ENCODE data around the gene SH3BGRL3.

DNA sequence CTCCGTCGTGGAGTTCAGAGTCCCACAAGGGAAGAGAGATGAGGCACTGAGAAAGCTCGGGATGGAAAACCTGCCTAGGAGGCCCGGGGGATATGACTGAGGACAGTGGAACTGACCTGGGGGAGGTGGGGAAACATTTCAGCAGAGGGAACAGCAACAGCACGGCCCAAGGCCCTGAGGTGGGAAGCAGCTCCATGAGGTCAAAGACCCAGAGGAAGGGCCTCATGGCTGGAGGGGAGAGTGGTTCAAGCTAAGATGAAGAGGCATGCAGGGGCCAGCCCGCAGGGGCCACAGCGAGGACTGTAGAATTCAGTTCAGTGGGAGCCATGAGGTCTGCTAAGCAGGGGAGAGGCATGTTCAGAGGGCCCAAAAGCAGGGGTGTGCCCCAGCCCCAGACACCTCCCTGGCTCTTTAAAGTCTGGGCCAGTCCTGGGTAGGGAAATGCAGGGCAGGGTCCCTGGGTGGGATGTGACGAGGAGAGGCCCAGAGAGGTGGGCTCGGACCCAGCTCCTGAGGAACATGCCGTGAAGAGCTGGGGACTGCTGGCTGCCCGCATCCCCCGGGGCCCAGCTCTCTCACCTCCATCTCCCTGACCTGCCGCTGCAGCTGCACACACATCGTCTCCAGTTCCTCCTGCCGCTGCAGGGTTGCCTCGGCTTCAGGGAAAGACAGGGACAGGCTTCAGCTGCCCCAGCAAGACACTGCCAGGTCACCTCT, 16.6 kb downstream of the SH3BGRL3 start:
- no peak for TF ChIP-seq EZH2 (IDR thresholded peaks at IDR 0.05; ENCODE audit: insufficient read depth, low read length)
- TF ChIP-seq, protein P1, sequence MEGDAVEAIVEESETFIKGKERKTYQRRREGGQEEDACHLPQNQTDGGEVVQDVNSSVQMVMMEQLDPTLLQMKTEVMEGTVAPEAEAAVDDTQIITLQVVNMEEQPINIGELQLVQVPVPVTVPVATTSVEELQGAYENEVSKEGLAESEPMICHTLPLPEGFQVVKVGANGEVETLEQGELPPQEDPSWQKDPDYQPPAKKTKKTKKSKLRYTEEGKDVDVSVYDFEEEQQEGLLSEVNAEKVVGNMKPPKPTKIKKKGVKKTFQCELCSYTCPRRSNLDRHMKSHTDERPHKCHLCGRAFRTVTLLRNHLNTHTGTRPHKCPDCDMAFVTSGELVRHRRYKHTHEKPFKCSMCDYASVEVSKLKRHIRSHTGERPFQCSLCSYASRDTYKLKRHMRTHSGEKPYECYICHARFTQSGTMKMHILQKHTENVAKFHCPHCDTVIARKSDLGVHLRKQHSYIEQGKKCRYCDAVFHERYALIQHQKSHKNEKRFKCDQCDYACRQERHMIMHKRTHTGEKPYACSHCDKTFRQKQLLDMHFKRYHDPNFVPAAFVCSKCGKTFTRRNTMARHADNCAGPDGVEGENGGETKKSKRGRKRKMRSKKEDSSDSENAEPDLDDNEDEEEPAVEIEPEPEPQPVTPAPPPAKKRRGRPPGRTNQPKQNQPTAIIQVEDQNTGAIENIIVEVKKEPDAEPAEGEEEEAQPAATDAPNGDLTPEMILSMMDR (IDR thresholded peaks at IDR 0.05; ENCODE audit: insufficient read depth, low read depth, low read length), result no peak

Data from astrocyte (in vitro differentiated cells and primary cell).